IPS DF 19.7 (cell line): Measurements from ENCODE around the gene SLC36A4.
"Not testable (repeated sequence)": the region's sequence is repeated elsewhere in the genome, so short reads cannot be mapped to it uniquely, and the experiment has no call there.

ENCODE experiments used
- DNase-seq: peaks from one replicate; pipeline ENCODE4 v3.0.0-alpha.2; 2013; ENCODE audit warnings: low read depth, low spot score

SLC36A4 gene

GRCh38 chr11:93197380-93198214 lies at the start of gene SLC36A4:
Gene SLC36A4 (minus strand): TSS chr11:93197991. CDS start chr11:93197832, 159 bp downstream.
- DNase-seq, result peak; percentile 69

GRCh38 chr11:93246790-93247189 lies 49.0 kb upstream of the SLC36A4 start:
- DNase-seq, result not testable (repeated sequence)

GRCh38 chr11:93244018-93244417 lies 46.2 kb upstream of the SLC36A4 start:
- DNase-seq, result no peak

- no peak for DNase-seq
Observed at GRCh38 chr11:93239966-93240365, 42.2 kb upstream of the SLC36A4 start.

GRCh38 chr11:93238956-93239355 lies 41.2 kb upstream of the SLC36A4 start:
- DNase-seq, result no peak

- DNase-seq, result peak; percentile 15
Observed at GRCh38 chr11:93236741-93237675, 39.2 kb upstream of the SLC36A4 start.

GRCh38 chr11:93234602-93235207 lies 36.9 kb upstream of the SLC36A4 start:
- DNase-seq, result peak; percentile 71

- no peak for DNase-seq
Observed at GRCh38 chr11:93229876-93230275, 32.1 kb upstream of the SLC36A4 start.

- no peak for DNase-seq
Observed at GRCh38 chr11:93225662-93226061, 27.9 kb upstream of the SLC36A4 start.

GRCh38 chr11:93221539-93221938 lies 23.7 kb upstream of the SLC36A4 start:
- no peak for DNase-seq

- no peak for DNase-seq
Observed at GRCh38 chr11:93220078-93220477, 22.3 kb upstream of the SLC36A4 start.

GRCh38 chr11:93219440-93219839 lies 21.6 kb upstream of the SLC36A4 start:
- no peak for DNase-seq

- DNase-seq, result no peak
Observed at GRCh38 chr11:93216511-93217101, 18.8 kb upstream of the SLC36A4 start.

- DNase-seq, result no peak
Observed at GRCh38 chr11:93213622-93214021, 15.8 kb upstream of the SLC36A4 start.

GRCh38 chr11:93212094-93212493 lies 14.3 kb upstream of the SLC36A4 start:
- DNase-seq, result no peak

GRCh38 chr11:93209466-93209865 lies 11.7 kb upstream of the SLC36A4 start:
- no peak for DNase-seq

- no peak for DNase-seq
Observed at GRCh38 chr11:93208663-93209270, 11.0 kb upstream of the SLC36A4 start.

- DNase-seq, result no peak
Observed at GRCh38 chr11:93199616-93200015, 1.8 kb upstream of the SLC36A4 start.

GRCh38 chr11:93198215-93198845 lies 539 bp upstream of the SLC36A4 start:
- DNase-seq, result no peak

- DNase-seq, result peak; percentile 5
Observed at GRCh38 chr11:93196816-93197379, 893 bp downstream of the SLC36A4 start.
